Nephron progenitor cell (in vitro differentiated cells): ENCODE results near the gene ARHGAP24.

Experiments
- DNase-seq: peaks from one replicate; pipeline ENCODE4 v3.0.0; 2021
- H3K27ac Mint-ChIP-seq: 2 replicates; pipeline ENCODE4 v1.8.0; 2021; ENCODE audit warnings: mild to moderate bottlenecking, moderate library complexity, mixed read lengths
- H3K27me3 Mint-ChIP-seq: 2 replicates; pipeline ENCODE4 v1.8.0; 2021; ENCODE audit warnings: mild to moderate bottlenecking, low read depth, mixed read lengths; ENCODE audit not compliant: poor library complexity
- H3K36me3 Mint-ChIP-seq: 2 replicates; pipeline ENCODE4 v1.8.0; 2021; ENCODE audit warnings: low read depth, mixed read lengths
- H3K4me1 Mint-ChIP-seq: 2 replicates; pipeline ENCODE4 v1.8.0; 2021; ENCODE audit warnings: mixed read lengths
- H3K4me3 Mint-ChIP-seq: 2 replicates; pipeline ENCODE4 v1.8.0; 2021; ENCODE audit warnings: mild to moderate bottlenecking, moderate library complexity, mixed read lengths
- H3K9me3 Mint-ChIP-seq: 2 replicates; pipeline ENCODE4 v1.8.0; 2021; ENCODE audit warnings: mild to moderate bottlenecking, moderate library complexity, mixed read lengths
- CTCF ChIP-seq: fragments of 200-600 bp; sonication (generic); IDR thresholded peaks from 2 replicates; pipeline ENCODE4 v1.5.0; 2021; ENCODE audit warnings: antibody characterized with exemption

ARHGAP24 gene

GRCh38 chr4:85773372-85773771 is 298.4 kb downstream of the ARHGAP24 start:
- Mint-ChIP-seq H3K27me3 (no peaks in the 10 kb centered on the region), H3K9me3 (peaks cover 4% of the 10 kb centered on the region), H3K27ac (no peak overlapping the region), H3K4me3 (no peak overlapping the region), H3K36me3 (no peaks in the 10 kb centered on the region), H3K4me1 (peaks cover 45% of the 10 kb centered on the region)
- no peak for DNase-seq
- no peak for TF ChIP-seq CTCF

GRCh38 chr4:85774000-85774399 is 299.1 kb downstream of the ARHGAP24 start:
- peaks cover 52% of the 10 kb centered on the region for H3K4me1 Mint-ChIP-seq
- DNase-seq: no peak
- H3K9me3 Mint-ChIP-seq: peaks cover 4% of the 10 kb centered on the region
- H3K27ac Mint-ChIP-seq: peak overlapping the region; percentile 91
- no peak for TF ChIP-seq CTCF
- H3K27me3 Mint-ChIP-seq: no peaks in the 10 kb centered on the region
- no peak overlapping the region for H3K4me3 Mint-ChIP-seq
- H3K36me3 Mint-ChIP-seq: no peaks in the 10 kb centered on the region

- Mint-ChIP-seq H3K4me3 (no peak overlapping the region), H3K4me1 (peaks cover 56% of the 10 kb centered on the region), H3K27me3 (no peaks in the 10 kb centered on the region), H3K27ac (peak overlapping the region; percentile 28), H3K9me3 (peaks cover 4% of the 10 kb centered on the region), H3K36me3 (no peaks in the 10 kb centered on the region)
- no peak for DNase-seq
- TF ChIP-seq CTCF: no peak
Observed at GRCh38 chr4:85774489-85774888, 299.5 kb downstream of the ARHGAP24 start.

GRCh38 chr4:85776096-85776495 is 301.1 kb downstream of the ARHGAP24 start:
- Mint-ChIP-seq H3K27ac (no peak overlapping the region), H3K9me3 (peaks cover 4% of the 10 kb centered on the region), H3K36me3 (no peaks in the 10 kb centered on the region), H3K4me3 (no peak overlapping the region), H3K4me1 (peaks cover 60% of the 10 kb centered on the region), H3K27me3 (no peaks in the 10 kb centered on the region)
- no peak for DNase-seq
- no peak for TF ChIP-seq CTCF

- Mint-ChIP-seq H3K4me1 (peaks cover 60% of the 10 kb centered on the region), H3K4me3 (no peak overlapping the region), H3K27ac (no peak overlapping the region), H3K27me3 (no peaks in the 10 kb centered on the region), H3K36me3 (no peaks in the 10 kb centered on the region), H3K9me3 (peaks cover 4% of the 10 kb centered on the region)
- no peak for TF ChIP-seq CTCF
- DNase-seq: no peak
Observed at GRCh38 chr4:85776579-85776978, 301.6 kb downstream of the ARHGAP24 start.

GRCh38 chr4:85777908-85778631 is 303.1 kb downstream of the ARHGAP24 start:
- no peak for TF ChIP-seq CTCF
- Mint-ChIP-seq H3K9me3 (peaks cover 4% of the 10 kb centered on the region), H3K4me1 (peaks cover 65% of the 10 kb centered on the region), H3K27ac (peak overlapping the region; percentile 98), H3K36me3 (no peaks in the 10 kb centered on the region), H3K27me3 (no peaks in the 10 kb centered on the region), H3K4me3 (peak overlapping the region; percentile 80)
- DNase-seq: no peak
